ENCODE data around the gene COPG1. TPM values are rescaled to one million over a fixed set of nuclear protein-coding genes. Genes with fewer than 3 reads are reported as not detected.

Gene COPG1
- total and polyA plus RNA-seq, 2 of the 13 experiments (the other 11 are each of a cell fraction or from before 2014, with no cell fraction given): 98.6 to 166 TPM

GRCh38 chr3:129314386-129315222, 65.2 kb downstream of the COPG1 start (continued):
- TF ChIP-seq CSRNP2 (CRISPR knock-in tag; conservative IDR thresholded peaks at IDR 0.05; ENCODE audit: low read depth): no peak
- TF ChIP-seq ZNF34 (CRISPR knock-in tag; IDR thresholded peaks at IDR 0.05; ENCODE audit: borderline replicate concordance): 0 out of 2 replicates have a peak, but pooled peaks have one; percentile 44
- no peak for TF ChIP-seq ZNF639 (CRISPR knock-in tag; conservative IDR thresholded peaks at IDR 0.05)
- peak; percentile 55; the same call in 1 of the 2 replicates for TF ChIP-seq HOXA3 (CRISPR knock-in tag; IDR thresholded peaks at IDR 0.05)
- no peak for TF ChIP-seq NFE2L1 (CRISPR knock-in tag; IDR thresholded peaks at IDR 0.05; ENCODE audit: borderline replicate concordance)
- no peak for TF ChIP-seq NAIF1 (CRISPR knock-in tag; IDR thresholded peaks at IDR 0.05; ENCODE audit: borderline replicate concordance)
- no peak for TF ChIP-seq SP2 (CRISPR knock-in tag; IDR thresholded peaks at IDR 0.05)
- TF ChIP-seq RAD51 (IDR thresholded peaks at IDR 0.05; ENCODE audit: borderline replicate concordance): no peak
- no peak for TF ChIP-seq PRMT3 (CRISPR knock-in tag; IDR thresholded peaks at IDR 0.05; ENCODE audit: borderline replicate concordance, low read depth)
- TF ChIP-seq, protein P1, sequence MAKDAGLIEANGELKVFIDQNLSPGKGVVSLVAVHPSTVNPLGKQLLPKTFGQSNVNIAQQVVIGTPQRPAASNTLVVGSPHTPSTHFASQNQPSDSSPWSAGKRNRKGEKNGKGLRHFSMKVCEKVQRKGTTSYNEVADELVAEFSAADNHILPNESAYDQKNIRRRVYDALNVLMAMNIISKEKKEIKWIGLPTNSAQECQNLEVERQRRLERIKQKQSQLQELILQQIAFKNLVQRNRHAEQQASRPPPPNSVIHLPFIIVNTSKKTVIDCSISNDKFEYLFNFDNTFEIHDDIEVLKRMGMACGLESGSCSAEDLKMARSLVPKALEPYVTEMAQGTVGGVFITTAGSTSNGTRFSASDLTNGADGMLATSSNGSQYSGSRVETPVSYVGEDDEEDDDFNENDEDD (CRISPR knock-in tag; IDR thresholded peaks at IDR 0.05; ENCODE audit: borderline replicate concordance): peak; percentile 73; the same call in 1 of the 2 replicates
- TF ChIP-seq, protein P2, sequence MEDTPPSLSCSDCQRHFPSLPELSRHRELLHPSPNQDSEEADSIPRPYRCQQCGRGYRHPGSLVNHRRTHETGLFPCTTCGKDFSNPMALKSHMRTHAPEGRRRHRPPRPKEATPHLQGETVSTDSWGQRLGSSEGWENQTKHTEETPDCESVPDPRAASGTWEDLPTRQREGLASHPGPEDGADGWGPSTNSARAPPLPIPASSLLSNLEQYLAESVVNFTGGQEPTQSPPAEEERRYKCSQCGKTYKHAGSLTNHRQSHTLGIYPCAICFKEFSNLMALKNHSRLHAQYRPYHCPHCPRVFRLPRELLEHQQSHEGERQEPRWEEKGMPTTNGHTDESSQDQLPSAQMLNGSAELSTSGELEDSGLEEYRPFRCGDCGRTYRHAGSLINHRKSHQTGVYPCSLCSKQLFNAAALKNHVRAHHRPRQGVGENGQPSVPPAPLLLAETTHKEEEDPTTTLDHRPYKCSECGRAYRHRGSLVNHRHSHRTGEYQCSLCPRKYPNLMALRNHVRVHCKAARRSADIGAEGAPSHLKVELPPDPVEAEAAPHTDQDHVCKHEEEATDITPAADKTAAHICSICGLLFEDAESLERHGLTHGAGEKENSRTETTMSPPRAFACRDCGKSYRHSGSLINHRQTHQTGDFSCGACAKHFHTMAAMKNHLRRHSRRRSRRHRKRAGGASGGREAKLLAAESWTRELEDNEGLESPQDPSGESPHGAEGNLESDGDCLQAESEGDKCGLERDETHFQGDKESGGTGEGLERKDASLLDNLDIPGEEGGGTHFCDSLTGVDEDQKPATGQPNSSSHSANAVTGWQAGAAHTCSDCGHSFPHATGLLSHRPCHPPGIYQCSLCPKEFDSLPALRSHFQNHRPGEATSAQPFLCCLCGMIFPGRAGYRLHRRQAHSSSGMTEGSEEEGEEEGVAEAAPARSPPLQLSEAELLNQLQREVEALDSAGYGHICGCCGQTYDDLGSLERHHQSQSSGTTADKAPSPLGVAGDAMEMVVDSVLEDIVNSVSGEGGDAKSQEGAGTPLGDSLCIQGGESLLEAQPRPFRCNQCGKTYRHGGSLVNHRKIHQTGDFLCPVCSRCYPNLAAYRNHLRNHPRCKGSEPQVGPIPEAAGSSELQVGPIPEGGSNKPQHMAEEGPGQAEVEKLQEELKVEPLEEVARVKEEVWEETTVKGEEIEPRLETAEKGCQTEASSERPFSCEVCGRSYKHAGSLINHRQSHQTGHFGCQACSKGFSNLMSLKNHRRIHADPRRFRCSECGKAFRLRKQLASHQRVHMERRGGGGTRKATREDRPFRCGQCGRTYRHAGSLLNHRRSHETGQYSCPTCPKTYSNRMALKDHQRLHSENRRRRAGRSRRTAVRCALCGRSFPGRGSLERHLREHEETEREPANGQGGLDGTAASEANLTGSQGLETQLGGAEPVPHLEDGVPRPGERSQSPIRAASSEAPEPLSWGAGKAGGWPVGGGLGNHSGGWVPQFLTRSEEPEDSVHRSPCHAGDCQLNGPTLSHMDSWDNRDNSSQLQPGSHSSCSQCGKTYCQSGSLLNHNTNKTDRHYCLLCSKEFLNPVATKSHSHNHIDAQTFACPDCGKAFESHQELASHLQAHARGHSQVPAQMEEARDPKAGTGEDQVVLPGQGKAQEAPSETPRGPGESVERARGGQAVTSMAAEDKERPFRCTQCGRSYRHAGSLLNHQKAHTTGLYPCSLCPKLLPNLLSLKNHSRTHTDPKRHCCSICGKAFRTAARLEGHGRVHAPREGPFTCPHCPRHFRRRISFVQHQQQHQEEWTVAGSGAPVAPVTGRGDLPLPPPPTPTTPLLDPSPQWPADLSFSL (CRISPR knock-in tag; IDR thresholded peaks at IDR 0.05): no peak
- TF ChIP-seq KLF11 (CRISPR knock-in tag; IDR thresholded peaks at IDR 0.05): peak; percentile 33; the same call in 1 of the 2 replicates
- TF ChIP-seq ZNF501 (CRISPR knock-in tag; IDR thresholded peaks at IDR 0.05): peak; percentile 35; the same call in 1 of the 2 replicates
- TF ChIP-seq ZNF614 (CRISPR knock-in tag; IDR thresholded peaks at IDR 0.05; ENCODE audit: borderline replicate concordance): no peak
- TF ChIP-seq, protein P3, sequence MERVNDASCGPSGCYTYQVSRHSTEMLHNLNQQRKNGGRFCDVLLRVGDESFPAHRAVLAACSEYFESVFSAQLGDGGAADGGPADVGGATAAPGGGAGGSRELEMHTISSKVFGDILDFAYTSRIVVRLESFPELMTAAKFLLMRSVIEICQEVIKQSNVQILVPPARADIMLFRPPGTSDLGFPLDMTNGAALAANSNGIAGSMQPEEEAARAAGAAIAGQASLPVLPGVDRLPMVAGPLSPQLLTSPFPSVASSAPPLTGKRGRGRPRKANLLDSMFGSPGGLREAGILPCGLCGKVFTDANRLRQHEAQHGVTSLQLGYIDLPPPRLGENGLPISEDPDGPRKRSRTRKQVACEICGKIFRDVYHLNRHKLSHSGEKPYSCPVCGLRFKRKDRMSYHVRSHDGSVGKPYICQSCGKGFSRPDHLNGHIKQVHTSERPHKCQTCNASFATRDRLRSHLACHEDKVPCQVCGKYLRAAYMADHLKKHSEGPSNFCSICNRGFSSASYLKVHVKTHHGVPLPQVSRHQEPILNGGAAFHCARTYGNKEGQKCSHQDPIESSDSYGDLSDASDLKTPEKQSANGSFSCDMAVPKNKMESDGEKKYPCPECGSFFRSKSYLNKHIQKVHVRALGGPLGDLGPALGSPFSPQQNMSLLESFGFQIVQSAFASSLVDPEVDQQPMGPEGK (CRISPR knock-in tag; IDR thresholded peaks at IDR 0.05): peak; percentile 89
